SK-N-SH (cell line): ENCODE results near the gene KLK15. TPM values are rescaled to one million over a fixed set of nuclear protein-coding genes. Genes with fewer than 3 reads are reported as not detected.

ENCODE experiments used
- CTCF ChIA-PET: fragments of 300-600, 350-600 bp; formaldehyde crosslinking; extraction: SDS; loops from one replicate; lab custom pipeline; 2021; lab: Yijun Ruan, JAX
- POLR2A ChIA-PET: fragments of 350-600 bp; sonication (Branson Sonifier 250); formaldehyde crosslinking; extraction: SDS; loops from one replicate; lab custom pipeline; 2020; ENCODE audit warnings: antibody characterized with exemption, inconsistent platforms; lab: Yijun Ruan, JAX
- DNase-seq: peaks from one replicate; pipeline ENCODE4 v3.0.0; 2012
- H2AFZ ChIP-seq: fragments of 200-600 bp; sonication (generic); 2 replicates; pipeline ENCODE4 v1.8.1; 2016; ENCODE audit warnings: antibody characterized with exemption, mild to moderate bottlenecking, low read depth
- H3F3A ChIP-seq: fragments of 200-600 bp; sonication (generic); replicated peaks from 2 replicates; pipeline ENCODE3; 2016; ENCODE audit warnings: antibody characterized with exemption, mild to moderate bottlenecking; ENCODE audit not compliant: insufficient read depth
- H3K27ac ChIP-seq, 2 experiments: fragments of 200-500 bp in 1 of 2; fragments of 200-600 bp in 1 of 2; sonication (Bioruptor generic) in 1 of 2; sonication (generic), shearing (Covaris generic) in 1 of 2; 2 replicates each; pipeline versions ENCODE4 v1.5.1 to v1.6.1; 2014 to 2016; ENCODE audit warnings: low read depth in 2 of 2, inconsistent platforms in 1 of 2, low read length in 1 of 2, mild to moderate bottlenecking in 1 of 2, mixed read lengths in 1 of 2
- H3K27me3 ChIP-seq: fragments of 200-600 bp; sonication (generic), shearing (Covaris generic); 2 replicates; pipeline ENCODE4 v1.6.1; 2016; ENCODE audit warnings: mixed run types; ENCODE audit not compliant: insufficient read depth
- H3K36me3 ChIP-seq, 2 experiments: fragments of 200-500 bp in 1 of 2; fragments of 200-600 bp in 1 of 2; sonication (Bioruptor generic) in 1 of 2; sonication (generic) in 1 of 2; replicated peaks in 1 of 2; 2 replicates each; pipeline versions ENCODE3 to v1.5.1; 2014 to 2016; ENCODE audit warnings: low read length in 1 of 2, mild to moderate bottlenecking in 1 of 2; ENCODE audit not compliant: insufficient read depth in 2 of 2, control insufficient read depth in 1 of 2
- H3K4me1 ChIP-seq, 2 experiments: fragments of 200-500 bp in 1 of 2; fragments of 200-600 bp in 1 of 2; sonication (Bioruptor generic) in 1 of 2; sonication (generic), shearing (Covaris generic) in 1 of 2; 2 replicates each; pipeline versions ENCODE4 v1.5.1 to v1.6.1; 2014 to 2016; ENCODE audit warnings: low read depth in 1 of 2, low read length in 1 of 2, mixed run types in 1 of 2; ENCODE audit not compliant: insufficient read depth in 2 of 2, control insufficient read depth in 1 of 2
- H3K4me2 ChIP-seq: fragments of 200-600 bp; sonication (generic), shearing (Covaris generic); 2 replicates; pipeline ENCODE4 v1.6.1; 2017; ENCODE audit warnings: mixed run types
- H3K4me3 ChIP-seq, 2 experiments: fragments of 200-500 bp in 1 of 2; fragments of 200-600 bp in 1 of 2; sonication (Bioruptor generic) in 1 of 2; sonication (generic), shearing (Covaris generic) in 1 of 2; 2 replicates each; pipeline versions ENCODE4 v1.5.1 to v1.8.1; 2014 to 2016; ENCODE audit warnings: low read depth in 2 of 2, inconsistent platforms in 1 of 2, low read length in 1 of 2, mild to moderate bottlenecking in 1 of 2, mixed read lengths in 1 of 2, moderate library complexity in 1 of 2
- H3K79me2 ChIP-seq: fragments of 200-600 bp; sonication (generic); 2 replicates; pipeline ENCODE4 v1.8.1; 2017; ENCODE audit warnings: mild to moderate bottlenecking; ENCODE audit not compliant: insufficient read depth
- H3K9ac ChIP-seq: fragments of 200-600 bp; sonication (generic); 2 replicates; pipeline ENCODE4 v1.6.1; 2017; ENCODE audit warnings: mixed run types
- H3K9me2 ChIP-seq: fragments of 200-600 bp; sonication (generic); 2 replicates; pipeline ENCODE4 v1.6.1; 2017; ENCODE audit warnings: mixed run types
- H3K9me3 ChIP-seq: fragments of 200-600 bp; sonication (generic); 2 replicates; pipeline ENCODE4 v1.6.1; 2017; ENCODE audit warnings: mixed run types, mild to moderate bottlenecking, moderate library complexity
- H4K20me1 ChIP-seq: fragments of 200-600 bp; sonication (generic); 2 replicates; pipeline ENCODE4 v1.6.1; 2017; ENCODE audit warnings: mild to moderate bottlenecking, mixed run types; ENCODE audit not compliant: insufficient read depth
- CHD2 ChIP-seq: fragments of 150-350 bp; IDR thresholded peaks from 2 replicates; pipeline ENCODE4 v1.6.1; 2018; ENCODE audit warnings: low read length; ENCODE audit not compliant: partially characterized antibody
- ELF1 ChIP-seq: IDR thresholded peaks from 2 replicates; pipeline ENCODE4 v1.4.0; 2012
- EP300 ChIP-seq, 2 experiments: IDR thresholded peaks; 2 replicates each; pipeline versions ENCODE4 v1.4.0 to v1.6.1; 2012; ENCODE audit warnings: borderline replicate concordance in 1 of 2, low read depth in 1 of 2, low read length in 1 of 2
- FOXM1 ChIP-seq: IDR thresholded peaks from 2 replicates; pipeline ENCODE4 v1.4.0; 2012; ENCODE audit warnings: low read depth, mild to moderate bottlenecking
- GATA2 ChIP-seq: sonication (generic); formaldehyde crosslinking; IDR thresholded peaks from 2 replicates; pipeline ENCODE4 v1.5.0; 2020; ENCODE audit warnings: mild to moderate bottlenecking, missing genetic modification reagents
- MEF2A ChIP-seq: IDR thresholded peaks from 2 replicates; pipeline ENCODE4 v1.4.0; 2012; ENCODE audit warnings: low read depth, borderline replicate concordance
- MXI1 ChIP-seq: IDR thresholded peaks from 2 replicates; pipeline ENCODE4 v1.6.1; 2012; ENCODE audit warnings: mild to moderate bottlenecking, low read depth, low read length, improper control_type of control experiment
- NFIC ChIP-seq: IDR thresholded peaks from 2 replicates; pipeline ENCODE4 v1.4.0; 2012; ENCODE audit warnings: borderline replicate concordance
- NRF1 ChIP-seq: IDR thresholded peaks from 2 replicates; pipeline ENCODE4 v1.6.1; 2012; ENCODE audit warnings: low read depth, mild to moderate bottlenecking, low read length
- POLR2AphosphoS5 ChIP-seq: IDR thresholded peaks from 2 replicates; pipeline ENCODE4 v1.6.1; 2012; ENCODE audit warnings: low read depth, low read length
- RAD21 ChIP-seq: IDR thresholded peaks from 2 replicates; pipeline ENCODE4 v1.6.1; 2012; ENCODE audit warnings: mild to moderate bottlenecking, low read length
- RCOR1 ChIP-seq: fragments of 150-350 bp; IDR thresholded peaks from 2 replicates; pipeline ENCODE4 v1.6.1; 2017; ENCODE audit warnings: antibody characterized with exemption, low read length
- RFX5 ChIP-seq: IDR thresholded peaks from 2 replicates; pipeline ENCODE4 v1.6.1; 2012; ENCODE audit warnings: mild to moderate bottlenecking, improper control_type of control experiment, low read length
- SMC3 ChIP-seq: IDR thresholded peaks from 2 replicates; pipeline ENCODE4 v1.6.1; 2012; ENCODE audit warnings: low read depth, low read length, improper control_type of control experiment
- TAF1 ChIP-seq: IDR thresholded peaks from 2 replicates; pipeline ENCODE4 v1.6.1; 2012; ENCODE audit warnings: low read depth, mild to moderate bottlenecking, low read length, moderate library complexity, borderline replicate concordance
- TEAD4 ChIP-seq: IDR thresholded peaks from 2 replicates; pipeline ENCODE4 v1.4.0; 2012; ENCODE audit warnings: mild to moderate bottlenecking, borderline replicate concordance; ENCODE audit not compliant: insufficient read depth
- YY1 ChIP-seq: IDR thresholded peaks from 2 replicates; pipeline ENCODE4 v1.4.0; 2012; ENCODE audit warnings: low read depth, mild to moderate bottlenecking
- WGBS: methylation state at CpG from one replicate; pipeline ENCODE4 v1.1.6; 2017; ENCODE audit warnings: low lambda C conversion rate; 5-methylcytosine and 5-hydroxymethylcytosine counted together
- polyA plus RNA-seq, 3 experiments: library from polyadenylated mRNA; depleted of rRNA; stranded (reverse); fragments of >200 nt; gene quantifications; 2 replicates each; pipeline ENCODE4 v1.2.3, GENCODE V29; 2012
- TF ChIP-seq, protein P1 (sequence below): IDR thresholded peaks from 2 replicates; pipeline ENCODE4 v1.4.0; 2012; ENCODE audit warnings: low read depth, borderline replicate concordance
- TF ChIP-seq, protein P2 (sequence below): IDR thresholded peaks from 2 replicates; pipeline ENCODE4; 2012
- TF ChIP-seq, protein P3 (sequence below): IDR thresholded peaks from 2 replicates; pipeline ENCODE4 v1.6.1; 2012; ENCODE audit warnings: mild to moderate bottlenecking, low read depth, low read length, moderate library complexity

Gene KLK15, protein sequence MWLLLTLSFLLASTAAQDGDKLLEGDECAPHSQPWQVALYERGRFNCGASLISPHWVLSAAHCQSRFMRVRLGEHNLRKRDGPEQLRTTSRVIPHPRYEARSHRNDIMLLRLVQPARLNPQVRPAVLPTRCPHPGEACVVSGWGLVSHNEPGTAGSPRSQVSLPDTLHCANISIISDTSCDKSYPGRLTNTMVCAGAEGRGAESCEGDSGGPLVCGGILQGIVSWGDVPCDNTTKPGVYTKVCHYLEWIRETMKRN
- polyA plus RNA-seq (2012; rRNA removed): not detected in 2 replicates
- not detected in 2 replicates for polyA plus RNA-seq (2012; cell fraction: cytosol; rRNA removed)
- polyA plus RNA-seq (2012; cell fraction: nucleus; rRNA removed): not detected in 2 replicates

DNA sequence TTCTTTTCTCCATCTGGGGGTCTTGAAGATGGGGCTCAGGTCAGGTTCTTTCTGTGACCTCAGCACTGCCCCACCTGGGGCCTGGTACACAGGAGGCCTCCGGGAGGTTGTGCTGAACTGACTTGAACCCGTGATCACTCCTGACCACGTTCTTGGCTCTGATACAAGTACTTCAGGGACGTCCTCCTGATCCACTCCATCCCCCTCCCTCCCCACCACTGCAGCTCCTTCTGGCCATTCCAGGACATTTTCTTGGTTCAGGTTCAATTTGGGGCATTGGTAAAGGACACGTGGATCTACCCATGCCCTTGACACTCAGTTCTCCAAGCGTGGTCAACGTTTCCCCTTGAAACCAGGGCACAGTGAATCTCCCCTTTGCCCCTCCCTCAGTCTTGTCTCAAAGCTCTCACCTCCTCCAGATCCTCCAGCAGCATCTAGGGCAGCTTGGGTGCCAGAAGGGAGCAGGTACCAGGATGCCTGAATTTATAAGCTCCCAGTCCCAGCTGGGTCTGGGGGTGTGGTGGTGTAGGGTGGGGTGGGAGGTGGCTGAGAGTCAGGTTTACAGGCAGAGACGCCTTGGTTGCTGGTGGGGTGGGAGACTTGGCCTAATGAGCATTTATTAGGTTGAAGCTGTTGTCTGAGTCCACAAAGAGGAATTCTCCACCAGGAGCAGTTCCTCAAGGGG, at the start of gene KLK15:
Gene KLK15 (minus strand): TSS at position 458 of the 685 bp plus-strand sequence. CDS start 2,082 bp downstream, outside the sequence.
- ChIA-PET POLR2A (no interaction called here), CTCF (no interaction called here)
- H3F3A ChIP-seq: no peaks in the 10 kb centered on the region
- DNase-seq: no peak
- H3K9ac ChIP-seq: no peak within 1 kb of the TSS
- no peaks in the 10 kb centered on the region for H3K79me2 ChIP-seq
- H3K4me2 ChIP-seq: no peak within 1 kb of the TSS
- no peaks in the 10 kb centered on the region for H4K20me1 ChIP-seq
- no peaks in the 10 kb centered on the region for H3K9me2 ChIP-seq
- TF ChIP-seq FOXM1 (no peak), RAD21 (no peak), NRF1 (no peak), RCOR1 (no peak), NFIC (no peak), POLR2AphosphoS5 (no peak), CHD2 (no peak), TEAD4 (no peak), ELF1 (no peak), TAF1 (no peak), YY1 (no peak), GATA2 (no peak), MXI1 (no peak), RFX5 (no peak), MEF2A (no peak), EP300 (IDR thresholded peaks at IDR 0.05; ENCODE audit: borderline replicate concordance in 1 of 2, low read depth in 1 of 2, low read length in 1 of 2) (no peak), SMC3 (no peak)
- TF ChIP-seq, protein P1, sequence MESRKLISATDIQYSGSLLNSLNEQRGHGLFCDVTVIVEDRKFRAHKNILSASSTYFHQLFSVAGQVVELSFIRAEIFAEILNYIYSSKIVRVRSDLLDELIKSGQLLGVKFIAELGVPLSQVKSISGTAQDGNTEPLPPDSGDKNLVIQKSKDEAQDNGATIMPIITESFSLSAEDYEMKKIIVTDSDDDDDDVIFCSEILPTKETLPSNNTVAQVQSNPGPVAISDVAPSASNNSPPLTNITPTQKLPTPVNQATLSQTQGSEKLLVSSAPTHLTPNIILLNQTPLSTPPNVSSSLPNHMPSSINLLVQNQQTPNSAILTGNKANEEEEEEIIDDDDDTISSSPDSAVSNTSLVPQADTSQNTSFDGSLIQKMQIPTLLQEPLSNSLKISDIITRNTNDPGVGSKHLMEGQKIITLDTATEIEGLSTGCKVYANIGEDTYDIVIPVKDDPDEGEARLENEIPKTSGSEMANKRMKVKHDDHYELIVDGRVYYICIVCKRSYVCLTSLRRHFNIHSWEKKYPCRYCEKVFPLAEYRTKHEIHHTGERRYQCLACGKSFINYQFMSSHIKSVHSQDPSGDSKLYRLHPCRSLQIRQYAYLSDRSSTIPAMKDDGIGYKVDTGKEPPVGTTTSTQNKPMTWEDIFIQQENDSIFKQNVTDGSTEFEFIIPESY: no peak
- TF ChIP-seq, protein P2, sequence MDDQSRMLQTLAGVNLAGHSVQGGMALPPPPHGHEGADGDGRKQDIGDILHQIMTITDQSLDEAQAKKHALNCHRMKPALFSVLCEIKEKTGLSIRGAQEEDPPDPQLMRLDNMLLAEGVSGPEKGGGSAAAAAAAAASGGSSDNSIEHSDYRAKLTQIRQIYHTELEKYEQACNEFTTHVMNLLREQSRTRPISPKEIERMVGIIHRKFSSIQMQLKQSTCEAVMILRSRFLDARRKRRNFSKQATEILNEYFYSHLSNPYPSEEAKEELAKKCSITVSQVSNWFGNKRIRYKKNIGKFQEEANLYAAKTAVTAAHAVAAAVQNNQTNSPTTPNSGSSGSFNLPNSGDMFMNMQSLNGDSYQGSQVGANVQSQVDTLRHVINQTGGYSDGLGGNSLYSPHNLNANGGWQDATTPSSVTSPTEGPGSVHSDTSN: no peak
- TF ChIP-seq, protein P3, sequence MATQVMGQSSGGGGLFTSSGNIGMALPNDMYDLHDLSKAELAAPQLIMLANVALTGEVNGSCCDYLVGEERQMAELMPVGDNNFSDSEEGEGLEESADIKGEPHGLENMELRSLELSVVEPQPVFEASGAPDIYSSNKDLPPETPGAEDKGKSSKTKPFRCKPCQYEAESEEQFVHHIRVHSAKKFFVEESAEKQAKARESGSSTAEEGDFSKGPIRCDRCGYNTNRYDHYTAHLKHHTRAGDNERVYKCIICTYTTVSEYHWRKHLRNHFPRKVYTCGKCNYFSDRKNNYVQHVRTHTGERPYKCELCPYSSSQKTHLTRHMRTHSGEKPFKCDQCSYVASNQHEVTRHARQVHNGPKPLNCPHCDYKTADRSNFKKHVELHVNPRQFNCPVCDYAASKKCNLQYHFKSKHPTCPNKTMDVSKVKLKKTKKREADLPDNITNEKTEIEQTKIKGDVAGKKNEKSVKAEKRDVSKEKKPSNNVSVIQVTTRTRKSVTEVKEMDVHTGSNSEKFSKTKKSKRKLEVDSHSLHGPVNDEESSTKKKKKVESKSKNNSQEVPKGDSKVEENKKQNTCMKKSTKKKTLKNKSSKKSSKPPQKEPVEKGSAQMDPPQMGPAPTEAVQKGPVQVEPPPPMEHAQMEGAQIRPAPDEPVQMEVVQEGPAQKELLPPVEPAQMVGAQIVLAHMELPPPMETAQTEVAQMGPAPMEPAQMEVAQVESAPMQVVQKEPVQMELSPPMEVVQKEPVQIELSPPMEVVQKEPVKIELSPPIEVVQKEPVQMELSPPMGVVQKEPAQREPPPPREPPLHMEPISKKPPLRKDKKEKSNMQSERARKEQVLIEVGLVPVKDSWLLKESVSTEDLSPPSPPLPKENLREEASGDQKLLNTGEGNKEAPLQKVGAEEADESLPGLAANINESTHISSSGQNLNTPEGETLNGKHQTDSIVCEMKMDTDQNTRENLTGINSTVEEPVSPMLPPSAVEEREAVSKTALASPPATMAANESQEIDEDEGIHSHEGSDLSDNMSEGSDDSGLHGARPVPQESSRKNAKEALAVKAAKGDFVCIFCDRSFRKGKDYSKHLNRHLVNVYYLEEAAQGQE: no peak
- H3K9me3 ChIP-seq: no peaks in the 10 kb centered on the region
- no peak within 1 kb of the TSS for H3K4me3 ChIP-seq
- H3K27ac ChIP-seq: no peak within 1 kb of the TSS
- H3K36me3 ChIP-seq: no peaks in the 10 kb centered on the region
- peaks cover 0 to 7% of the 10 kb centered on the region in 2 experiments; a peak in 1 of 4 replicates for H3K4me1 ChIP-seq
- 32% methylated on average over 8 of the region's 8 CpGs for WGBS
- H3K27me3 ChIP-seq: peaks cover 16% of the 10 kb centered on the region; the same call in 1 of the 2 replicates
- H2AFZ ChIP-seq: no peak within 1 kb of the TSS
